Body of pancreas (tissue), 4 donors: Measurements from ENCODE around the gene SCFD2.

Experiments used
- POLR2A ChIP-seq, 3 donors: fragments of 450-650 bp; IDR thresholded peaks; one replicate each; pipeline ENCODE4 v1.6.1; 2016; ENCODE audit warnings: antibody characterized with exemption in 3 of 3, mild to moderate bottlenecking in 2 of 3
- TF ChIP-seq, protein P1 (sequence below), 7 experiments: fragments of 450-650 bp in 4 of 7; fragments of 200-600 bp in 3 of 7; sonication (generic) in 3 of 7; IDR thresholded peaks; one replicate each; pipeline ENCODE4 v1.5.1; 2016 to 2019; ENCODE audit warnings: antibody characterized with exemption in 7 of 7

GRCh38 chr4:53127365-53127764 lies 238.5 kb downstream of the SCFD2 start:
- TF ChIP-seq, protein P1, sequence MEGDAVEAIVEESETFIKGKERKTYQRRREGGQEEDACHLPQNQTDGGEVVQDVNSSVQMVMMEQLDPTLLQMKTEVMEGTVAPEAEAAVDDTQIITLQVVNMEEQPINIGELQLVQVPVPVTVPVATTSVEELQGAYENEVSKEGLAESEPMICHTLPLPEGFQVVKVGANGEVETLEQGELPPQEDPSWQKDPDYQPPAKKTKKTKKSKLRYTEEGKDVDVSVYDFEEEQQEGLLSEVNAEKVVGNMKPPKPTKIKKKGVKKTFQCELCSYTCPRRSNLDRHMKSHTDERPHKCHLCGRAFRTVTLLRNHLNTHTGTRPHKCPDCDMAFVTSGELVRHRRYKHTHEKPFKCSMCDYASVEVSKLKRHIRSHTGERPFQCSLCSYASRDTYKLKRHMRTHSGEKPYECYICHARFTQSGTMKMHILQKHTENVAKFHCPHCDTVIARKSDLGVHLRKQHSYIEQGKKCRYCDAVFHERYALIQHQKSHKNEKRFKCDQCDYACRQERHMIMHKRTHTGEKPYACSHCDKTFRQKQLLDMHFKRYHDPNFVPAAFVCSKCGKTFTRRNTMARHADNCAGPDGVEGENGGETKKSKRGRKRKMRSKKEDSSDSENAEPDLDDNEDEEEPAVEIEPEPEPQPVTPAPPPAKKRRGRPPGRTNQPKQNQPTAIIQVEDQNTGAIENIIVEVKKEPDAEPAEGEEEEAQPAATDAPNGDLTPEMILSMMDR (IDR thresholded peaks at IDR 0.05): no peak
- TF ChIP-seq POLR2A (IDR thresholded peaks at IDR 0.05): no peak
